ENCODE results near the gene NEK3.
"Not testable (repeated sequence)": the region's sequence is repeated elsewhere in the genome, so short reads cannot be mapped to it uniquely, and the experiment has no call there.

- not testable (repeated sequence) for TF ChIP-seq CTCF, POLR2A (IDR thresholded peaks at IDR 0.05)
These were observed 47.9 kb upstream of the NEK3 start for GRCh38 chr13:52207337-52207736.
